NCI-H1105 (cell line): ENCODE results near the gene TENT4B.
A peak's percentile ranks its signal among the peaks of the same experiment; 100 is the strongest.

Experiments used
- DNase-seq: peaks from one replicate; lab custom pipeline; 2025; lab: John Stamatoyannopoulos, UW

Gene TENT4B

GRCh38 chr16:50256604-50257003 is 103.5 kb downstream of the TENT4B start:
- no peak for DNase-seq

GRCh38 chr16:50257876-50258275 is 104.8 kb downstream of the TENT4B start:
- no peak for DNase-seq

- peak; percentile 84 for DNase-seq
Observed at GRCh38 chr16:50259334-50260205, 106.5 kb downstream of the TENT4B start.

- no peak for DNase-seq
Observed at GRCh38 chr16:50260206-50261159, 107.4 kb downstream of the TENT4B start.

- DNase-seq: no peak
Observed at GRCh38 chr16:50261160-50261706, 108.1 kb downstream of the TENT4B start.

- DNase-seq: no peak
Observed at GRCh38 chr16:50261707-50262235, 108.7 kb downstream of the TENT4B start.

- DNase-seq: no peak
Observed at GRCh38 chr16:50263060-50263909, 110.2 kb downstream of the TENT4B start.

GRCh38 chr16:50263940-50264929 is 111.1 kb downstream of the TENT4B start:
- DNase-seq: no peak

GRCh38 chr16:50265260-50265659 is 112.2 kb downstream of the TENT4B start:
- no peak for DNase-seq

- DNase-seq: no peak
Observed at GRCh38 chr16:50265716-50266336, 112.7 kb downstream of the TENT4B start.

- DNase-seq: no peak
Observed at GRCh38 chr16:50266337-50267091, 113.4 kb downstream of the TENT4B start, which contains the start of gene ADCY7. Gene ADCY7, plus strand, starts transcription at chr16:50266551. Its CDS starts 21,629 bp downstream, at chr16:50288180.

- DNase-seq: no peak
Observed at GRCh38 chr16:50267151-50267631, 114.1 kb downstream of the TENT4B start.

- no peak for DNase-seq
Observed at GRCh38 chr16:50267651-50268050, 114.5 kb downstream of the TENT4B start.

- DNase-seq: no peak
Observed at GRCh38 chr16:50268352-50268751, 115.2 kb downstream of the TENT4B start.

- no peak for DNase-seq
Observed at GRCh38 chr16:50269061-50269705, 116.1 kb downstream of the TENT4B start.

GRCh38 chr16:50269769-50270509 is 116.8 kb downstream of the TENT4B start:
- no peak for DNase-seq

GRCh38 chr16:50270510-50271147 is 117.5 kb downstream of the TENT4B start:
- no peak for DNase-seq
